K562 (cell line): Measurements from ENCODE around the gene TAS2R4. TPM values are rescaled to one million over a fixed set of nuclear protein-coding genes. Genes with fewer than 3 reads are reported as not detected.

Experiments
- CREB1 ChIP-seq, 2 experiments: sonication (generic) in 1 of 2; formaldehyde crosslinking in 1 of 2; IDR thresholded peaks; 2 replicates each; pipeline versions ENCODE4 v1.6.1 to v1.8.0; 2012 to 2022; ENCODE audit warnings: inconsistent platforms in 1 of 2, mild to moderate bottlenecking in 1 of 2, missing genetic modification reagents in 1 of 2, moderate library complexity in 1 of 2
- CREB5 ChIP-seq: fragments of 250-450 bp; sonication (Bioruptor Pico); IDR thresholded peaks from 2 replicates; pipeline ENCODE4 v1.5.0; 2020; ENCODE audit warnings: mild to moderate bottlenecking
- DNMT1 ChIP-seq: fragments of 450-650 bp; IDR thresholded peaks from 2 replicates; pipeline ENCODE4 v1.6.1; 2016; ENCODE audit warnings: antibody characterized with exemption, mild to moderate bottlenecking
- ELF2 ChIP-seq: fragments of 250-450 bp; sonication (Bioruptor Pico); IDR thresholded peaks from 2 replicates; pipeline ENCODE4 v1.5.0; 2021; ENCODE audit warnings: mild to moderate bottlenecking
- ERF ChIP-seq: fragments of 450-650 bp; formaldehyde crosslinking; IDR thresholded peaks from 2 replicates; pipeline ENCODE4 v1.4.0; 2020; ENCODE audit warnings: mild to moderate bottlenecking, mixed read lengths
- HBP1 ChIP-seq: fragments of 450-650 bp; formaldehyde crosslinking; IDR thresholded peaks from 2 replicates; pipeline ENCODE4 v1.4.0; 2022; ENCODE audit warnings: missing genetic modification characterization
- JUN ChIP-seq, 2 experiments: sonication (generic) in 1 of 2; formaldehyde crosslinking in 1 of 2; IDR thresholded peaks; 2 replicates each; pipeline versions ENCODE4 v1.6.1 to v1.8.0; 2012 to 2022; ENCODE audit warnings: borderline replicate concordance in 2 of 2, mild to moderate bottlenecking in 2 of 2, improper control_type of control experiment in 1 of 2, low read depth in 1 of 2, low read length in 1 of 2, missing genetic modification reagents in 1 of 2
- LCOR ChIP-seq: sonication (generic); formaldehyde crosslinking; IDR thresholded peaks from 2 replicates; pipeline ENCODE4 v1.8.0; 2022; ENCODE audit warnings: mild to moderate bottlenecking, missing genetic modification reagents
- PHF21A ChIP-seq: fragments of 450-650 bp; IDR thresholded peaks from 2 replicates; pipeline ENCODE4 v1.6.1; 2017; ENCODE audit warnings: low read depth, borderline replicate concordance
- POLR2AphosphoS2 ChIP-seq: IDR thresholded peaks from 2 replicates; pipeline ENCODE4 v1.6.1; 2012; ENCODE audit warnings: low read length, improper control_type of control experiment
- PRMT5 ChIP-seq: sonication (generic); formaldehyde crosslinking; IDR thresholded peaks from 2 replicates; pipeline ENCODE4 v1.5.0; 2020; ENCODE audit warnings: missing genetic modification reagents
- SMARCE1 ChIP-seq: fragments of 450-650 bp; IDR thresholded peaks from 2 replicates; pipeline ENCODE4 v1.7.1; 2016; ENCODE audit warnings: mild to moderate bottlenecking
- SMC3 ChIP-seq: conservative IDR thresholded peaks from 2 replicates; pipeline ENCODE4 v1.6.1; 2011; ENCODE audit warnings: low read depth, low read length, improper control_type of control experiment; ENCODE audit not compliant: insufficient read depth
- SRSF9 ChIP-seq: fragments of 200-400 bp; formaldehyde crosslinking; IDR thresholded peaks from 2 replicates; pipeline ENCODE4 v1.6.1; 2017; ENCODE audit warnings: low read depth, low read length, borderline replicate concordance
- ZNF316 ChIP-seq: fragments of 450-650 bp; IDR thresholded peaks from 2 replicates; pipeline ENCODE4 v1.6.1; 2016
- ZNF384 ChIP-seq: IDR thresholded peaks from 2 replicates; pipeline ENCODE4 v1.6.1; 2012; ENCODE audit warnings: low read depth, low read length, improper control_type of control experiment
- ZNF395 ChIP-seq: fragments of 200-800 bp; sonication (Bioruptor generic); IDR thresholded peaks from 2 replicates; pipeline ENCODE4 v1.6.1; 2017; ENCODE audit warnings: missing genetic modification characterization, missing compliant biosample characterization
- ZNF518B ChIP-seq: fragments of 250-450 bp; sonication (Bioruptor Pico); IDR thresholded peaks from 2 replicates; pipeline ENCODE4 v1.5.0; 2021; ENCODE audit warnings: mild to moderate bottlenecking, moderate library complexity
- ZNF561 ChIP-seq: fragments of 450-650 bp; formaldehyde crosslinking; conservative IDR thresholded peaks from 2 replicates; pipeline ENCODE4 v1.4.0; 2020; ENCODE audit warnings: mild to moderate bottlenecking, moderate library complexity
- polyA plus RNA-seq, 8 experiments: library from polyadenylated mRNA; depleted of rRNA in 4 of 8; stranded (reverse) in 5 of 8; unstranded in 3 of 8; fragments of >200 nt; fragmentation: Nextera tagmentation in 2 of 8; fragmentation: Illumina TruSeq in 1 of 8; extraction: Ambion mirVana in 2 of 8; extraction: Trizol in 1 of 8; gene quantifications; 2 replicates each; pipeline versions ENCODE4 v1.2.1 to v1.2.3, GENCODE V29; 2011 to 2014; ENCODE audit warnings: inconsistent platforms in 1 of 8, missing spikeins in 1 of 8
- total RNA-seq, 7 experiments: library from RNA; depleted of rRNA in 6 of 7; stranded (reverse); fragments of >200 nt in 6 of 7; fragmentation: Illumina TruSeq in 2 of 7; extraction: Trizol in 2 of 7; gene quantifications; 2 replicates each; pipeline versions ENCODE4 v1.2.1 to v1.2.3, GENCODE V29; 2011 to 2021; ENCODE audit warnings: low replicate concordance in 1 of 7

TAS2R4 gene
- total and polyA plus RNA-seq, 9 of the 15 experiments (the other 6 are each of a cell fraction or from before 2014, with no cell fraction given), result 0.04 to 2.1 (median 0.68) TPM

GRCh38 chr7:141737118-141737835 is 39.2 kb upstream of the TAS2R4 start (continued):
- TF ChIP-seq HBP1 (CRISPR knock-in tag) (no peak), SMC3 (no peak), POLR2AphosphoS2 (no peak), ZNF316 (0 out of 2 replicates have a peak, but pooled peaks have one; percentile 11), ZNF518B (CRISPR knock-in tag) (no peak), CREB1 (IDR thresholded peaks at IDR 0.05) (no peak), CREB1 (CRISPR knock-in tag; IDR thresholded peaks at IDR 0.05) (no peak), JUN (IDR thresholded peaks at IDR 0.05; ENCODE audit: borderline replicate concordance, low read depth, low read length) (0 out of 2 replicates have a peak, but pooled peaks have one; percentile 25), JUN (CRISPR knock-in tag; IDR thresholded peaks at IDR 0.05; ENCODE audit: borderline replicate concordance) (no peak), ZNF395 (CRISPR knock-in tag) (no peak), PRMT5 (CRISPR knock-in tag) (no peak), ZNF561 (CRISPR knock-in tag) (no peak), PHF21A (no peak), SMARCE1 (peak; percentile 63; the same call in 1 of the 2 replicates), LCOR (CRISPR knock-in tag) (no peak), DNMT1 (no peak), ZNF384 (no peak), ERF (no peak), ELF2 (CRISPR knock-in tag) (no peak), SRSF9 (no peak), CREB5 (no peak)
